IPS-11a (cell line): ENCODE data around the gene EFL1.
"Not testable (repeated sequence)": the region's sequence is repeated elsewhere in the genome, so short reads cannot be mapped to it uniquely, and the experiment has no call there.

Experiments used
- H3K4me3 ChIP-seq: one replicate; pipeline ENCODE4 v1.5.1; 2013; ENCODE audit warnings: low read depth, low read length, control low read depth

The EFL1 gene

DNA sequence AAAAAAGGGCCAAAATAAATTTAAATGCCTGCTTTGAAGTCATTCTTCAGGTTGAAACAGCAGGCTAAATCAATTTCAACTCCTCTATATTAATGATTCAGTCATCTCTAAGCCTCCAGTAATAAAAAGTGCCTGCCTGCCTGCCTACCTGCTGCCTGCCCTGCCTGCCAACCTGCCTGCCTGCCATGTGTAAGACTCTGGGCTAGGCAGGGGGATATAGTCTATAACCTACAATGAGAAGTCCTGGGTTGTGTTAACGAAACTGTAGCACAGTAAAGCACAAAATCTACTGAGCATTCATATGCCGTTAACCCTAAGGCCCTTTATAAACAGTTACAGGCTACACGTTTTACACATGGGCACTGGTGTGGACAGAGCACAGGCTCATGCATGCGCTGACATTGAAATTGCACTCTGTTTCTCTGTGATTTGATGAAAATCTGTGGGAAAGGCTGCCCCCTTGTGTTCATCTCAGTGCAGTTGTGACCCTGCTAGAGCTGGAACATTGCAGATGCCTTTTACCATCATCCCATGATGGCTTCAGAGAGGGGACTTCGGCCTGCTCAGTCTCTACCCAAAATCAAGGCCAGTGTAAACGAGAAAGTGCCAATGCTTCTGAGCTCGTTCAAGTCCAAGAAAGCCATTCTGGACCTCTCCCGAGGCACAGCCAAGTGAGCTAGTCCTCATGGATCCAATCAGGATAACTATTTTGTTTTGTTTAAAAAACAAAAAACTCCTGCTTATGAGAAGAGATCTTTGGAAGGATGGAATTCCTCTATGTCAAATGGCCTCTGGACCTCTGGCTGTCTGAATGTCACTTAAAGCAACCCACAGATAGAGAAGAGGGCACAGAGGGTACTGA, 64.6 kb downstream of the EFL1 start:
- H3K4me3 ChIP-seq = no peak overlapping the region

- no peak overlapping the region for H3K4me3 ChIP-seq
Measured at GRCh38 chr15:82196353-82196752, 66.2 kb downstream of the EFL1 start.

DNA sequence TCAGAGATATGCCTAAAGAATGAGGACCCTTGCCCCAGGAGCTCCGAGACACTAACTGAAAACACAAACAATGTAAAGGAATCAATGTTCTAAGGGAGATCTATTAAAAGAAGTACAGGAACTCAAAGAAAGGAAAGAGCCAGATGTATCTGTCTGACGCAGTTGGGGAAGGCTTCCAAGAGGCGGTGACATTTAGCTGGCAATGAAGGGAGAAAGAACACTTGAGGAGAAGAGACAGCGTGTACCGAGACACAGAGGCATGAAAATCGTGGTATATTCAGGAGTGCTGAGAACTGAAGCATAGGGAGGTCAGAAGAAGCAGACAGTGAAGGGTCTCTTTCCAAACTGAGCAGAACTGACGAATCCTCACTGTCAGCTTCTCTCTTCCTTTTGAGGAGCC, 66.7 kb downstream of the EFL1 start:
- not testable (repeated sequence) for H3K4me3 ChIP-seq

GRCh38 chr15:82194488-82194887, 68.0 kb downstream of the EFL1 start:
- not testable (repeated sequence) for H3K4me3 ChIP-seq

DNA sequence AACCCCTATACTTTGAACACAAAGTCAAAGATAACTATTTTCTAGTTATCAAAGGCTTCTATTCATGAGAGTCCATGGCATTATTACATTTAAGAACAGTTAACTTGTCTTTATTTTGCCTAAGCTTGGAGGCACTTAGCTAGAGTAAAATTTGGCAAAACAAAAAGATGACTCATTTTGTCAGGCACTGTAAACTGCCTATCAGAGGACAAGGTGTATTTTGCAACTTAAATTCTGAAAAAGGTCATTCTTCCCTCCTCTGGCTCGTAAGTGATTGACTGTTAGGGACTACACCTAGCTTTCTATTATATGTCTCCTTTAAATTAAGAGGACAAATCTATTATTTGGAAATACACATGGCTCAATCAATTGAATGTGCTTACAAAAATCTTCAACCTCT, 69.1 kb downstream of the EFL1 start:
- H3K4me3 ChIP-seq = not testable (repeated sequence)

- H3K4me3 ChIP-seq = not testable (repeated sequence)
Measured at GRCh38 chr15:82192394-82192793, 70.1 kb downstream of the EFL1 start.

DNA sequence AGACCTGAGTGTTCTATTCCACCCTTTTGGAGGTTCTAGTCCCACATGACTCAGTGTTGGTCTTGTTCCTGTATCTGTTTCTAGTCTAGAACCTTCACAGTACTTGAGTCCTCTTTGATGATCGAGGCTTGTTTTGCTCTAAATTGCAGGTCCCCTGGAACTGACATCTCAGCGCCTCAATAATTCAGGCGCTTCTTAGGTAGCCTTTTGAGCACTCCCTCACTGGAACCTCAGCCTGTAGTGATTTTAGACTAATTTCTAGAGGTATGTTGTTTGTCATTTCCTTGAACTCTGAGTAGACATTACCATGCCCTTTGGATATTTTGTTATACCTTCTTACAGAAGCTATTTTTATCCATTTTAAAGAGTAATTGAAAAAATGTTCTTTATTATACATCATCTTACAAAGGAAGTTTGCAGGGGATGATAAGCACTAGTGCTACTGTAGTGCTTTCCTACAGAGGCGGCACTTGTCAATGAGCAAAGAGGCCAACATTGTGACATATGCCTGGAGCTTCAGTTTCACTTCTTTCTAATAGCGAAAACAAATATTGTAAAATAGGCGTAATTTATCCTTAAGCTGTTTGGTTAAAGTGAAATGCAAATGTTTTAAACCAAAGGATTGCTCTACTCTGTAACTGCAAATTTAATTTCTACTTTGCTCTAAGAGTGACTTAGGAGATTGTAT, 75.7 kb downstream of the EFL1 start:
- no peak overlapping the region for H3K4me3 ChIP-seq

- H3K4me3 ChIP-seq = no peak overlapping the region
Measured at GRCh38 chr15:82186161-82186560, 76.4 kb downstream of the EFL1 start.

GRCh38 chr15:82184776-82185175, 77.8 kb downstream of the EFL1 start:
- no peak overlapping the region for H3K4me3 ChIP-seq

GRCh38 chr15:82184355-82184754, 78.2 kb downstream of the EFL1 start:
- no peak overlapping the region for H3K4me3 ChIP-seq

DNA sequence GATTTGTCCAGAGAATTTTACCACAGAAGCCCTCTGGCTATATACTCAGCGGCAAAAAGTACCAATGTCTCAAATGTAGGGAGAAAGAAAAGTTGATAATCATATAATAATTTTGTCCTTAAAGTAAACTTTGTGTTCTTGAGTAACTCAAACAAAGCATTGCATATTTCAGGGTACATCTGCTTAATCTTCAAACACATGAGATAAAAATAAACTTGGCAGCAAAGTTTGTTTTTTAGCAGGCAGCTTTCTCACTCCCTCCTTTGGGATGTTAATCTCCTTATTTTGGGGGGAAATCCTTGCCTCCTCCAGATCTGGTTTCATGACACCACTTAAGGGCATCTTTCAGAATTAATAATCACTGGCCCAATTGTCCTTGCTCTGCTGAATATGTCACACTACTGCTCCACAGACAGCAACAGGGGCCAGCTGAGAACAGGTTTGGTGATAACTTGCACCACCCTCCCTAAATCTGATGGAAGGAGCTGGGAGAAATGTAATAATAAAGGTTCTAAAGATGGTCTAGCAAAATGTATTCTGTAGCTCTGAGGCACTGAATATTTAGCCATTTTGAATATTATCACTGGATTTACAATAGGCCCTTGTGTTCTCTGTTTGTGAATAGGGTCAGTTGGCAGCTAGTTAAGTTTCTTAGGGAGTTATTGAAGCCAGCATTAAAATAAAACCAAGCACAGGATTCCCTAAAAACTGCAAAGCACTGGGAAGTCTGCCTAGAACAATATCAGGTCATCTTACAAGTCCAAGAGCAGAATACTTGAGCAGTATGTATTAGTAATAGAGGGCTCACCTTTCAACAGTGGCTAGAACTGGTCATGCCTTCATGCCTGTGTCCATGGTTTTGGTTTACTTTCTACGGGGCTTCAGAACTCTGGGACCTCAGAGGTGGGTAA, 79.2 kb downstream of the EFL1 start:
- no peak overlapping the region for H3K4me3 ChIP-seq

DNA sequence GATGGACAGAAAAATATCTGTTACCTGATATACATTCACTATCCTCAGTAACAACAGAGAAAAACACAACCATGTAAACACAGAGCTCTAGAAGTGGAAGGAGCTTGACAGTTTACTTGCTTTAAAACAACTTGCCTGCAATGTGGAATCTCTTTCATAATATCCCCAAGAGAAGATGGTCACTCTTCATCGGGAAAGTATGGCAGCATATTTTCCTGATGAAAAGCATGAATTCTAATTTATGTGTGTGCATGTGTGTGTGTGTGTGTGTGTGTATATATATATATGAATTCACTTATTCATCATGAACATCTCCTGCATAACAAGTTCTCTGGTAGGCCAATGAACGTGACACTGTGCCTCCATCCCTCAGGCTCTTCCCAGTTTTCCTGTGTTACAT, 81.2 kb downstream of the EFL1 start:
- no peak overlapping the region for H3K4me3 ChIP-seq

DNA sequence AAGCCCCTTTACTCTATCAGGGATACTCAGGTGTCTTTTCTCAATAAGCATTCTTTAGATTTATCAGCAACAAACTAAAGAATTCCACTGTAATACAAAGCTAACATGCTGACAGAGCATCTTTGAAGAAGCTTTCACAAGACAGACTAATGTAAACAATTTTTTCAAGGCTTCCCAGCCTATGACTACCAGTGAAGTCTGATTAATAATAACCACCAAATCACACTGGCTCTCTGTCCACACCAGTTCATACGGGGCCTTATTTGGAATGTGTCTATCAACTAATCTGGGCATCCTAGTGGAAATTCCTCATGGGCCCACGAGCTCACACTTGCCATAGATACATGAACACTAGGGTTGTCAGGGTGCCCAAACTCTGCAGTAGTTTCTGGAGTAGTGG, 84.5 kb downstream of the EFL1 start:
- no peak overlapping the region for H3K4me3 ChIP-seq

DNA sequence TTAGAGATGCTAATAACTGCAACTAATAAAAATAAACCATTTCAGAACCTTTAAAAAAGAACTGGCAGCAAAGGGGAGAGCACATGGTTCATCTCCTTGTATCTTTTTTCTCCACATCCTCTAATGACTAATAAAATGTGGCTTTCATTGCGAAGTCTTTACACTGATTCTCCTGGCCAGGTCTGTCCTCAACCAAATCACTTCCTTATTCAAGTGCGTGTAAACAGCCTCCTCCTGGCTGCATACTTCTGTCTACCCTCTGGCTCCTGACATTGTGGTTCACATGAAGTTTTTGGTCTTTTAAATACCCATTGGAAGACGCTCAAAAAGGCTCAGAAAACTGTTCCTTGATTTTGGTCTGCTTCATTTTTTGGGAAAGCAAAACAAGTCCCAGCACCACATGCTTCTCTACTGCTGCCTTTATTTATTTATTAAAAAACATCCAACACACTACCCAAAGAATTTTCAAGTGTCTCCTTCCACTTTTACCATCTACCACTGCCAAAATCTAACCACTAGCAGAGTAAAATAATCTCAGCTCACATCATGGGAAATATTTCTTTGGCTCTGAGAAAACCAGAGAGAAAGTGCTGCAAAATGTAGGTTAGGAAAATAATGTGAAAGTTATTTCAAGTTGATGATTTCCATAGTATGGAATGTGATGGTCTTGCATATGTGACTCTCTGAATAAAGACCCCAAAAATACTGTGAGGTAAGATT, 85.1 kb downstream of the EFL1 start:
- H3K4me3 ChIP-seq = no peak overlapping the region

DNA sequence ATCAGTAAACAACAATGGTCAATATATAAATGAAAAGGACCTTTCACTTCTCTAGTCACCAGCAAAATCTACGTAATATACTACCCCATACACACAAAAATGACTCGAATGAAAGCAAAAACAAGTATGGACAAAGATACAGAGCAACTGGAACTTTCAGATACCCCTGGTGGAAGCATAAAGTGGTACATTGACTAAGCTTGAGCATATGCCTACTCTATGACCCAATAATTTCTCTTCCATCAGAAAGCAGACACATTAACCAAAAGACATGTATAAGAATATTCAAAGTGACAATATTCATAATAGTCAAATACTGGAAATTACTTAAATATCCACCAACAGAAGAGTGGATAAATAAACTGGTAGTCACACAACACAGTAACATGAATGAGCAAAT, 86.0 kb downstream of the EFL1 start:
- H3K4me3 ChIP-seq = no peak overlapping the region

- no peak overlapping the region for H3K4me3 ChIP-seq
Measured at GRCh38 chr15:82174471-82175235, 87.9 kb downstream of the EFL1 start.

DNA sequence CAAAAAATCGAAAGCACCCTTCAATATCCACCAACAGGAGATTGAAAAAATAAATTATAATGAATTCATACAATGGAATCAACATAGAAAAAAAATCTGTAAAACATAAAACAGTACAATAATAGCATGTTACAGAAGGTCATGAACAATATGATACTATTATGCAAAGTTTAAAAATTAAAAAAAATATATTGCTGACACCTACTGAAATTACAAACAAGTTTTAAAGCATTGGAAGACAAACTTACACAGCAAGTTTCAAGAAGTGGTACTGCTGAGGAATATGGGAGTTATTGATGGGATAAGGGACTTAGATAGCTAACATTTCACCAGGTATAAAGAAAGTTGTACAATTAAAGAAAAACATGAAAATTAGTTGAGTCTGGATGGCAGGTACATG, 89.4 kb downstream of the EFL1 start:
- H3K4me3 ChIP-seq = no peak overlapping the region

GRCh38 chr15:82172506-82172905, 90.0 kb downstream of the EFL1 start:
- no peak overlapping the region for H3K4me3 ChIP-seq

- H3K4me3 ChIP-seq = no peak overlapping the region
Measured at GRCh38 chr15:82168757-82169156, 93.8 kb downstream of the EFL1 start.

- H3K4me3 ChIP-seq = no peak overlapping the region
Measured at GRCh38 chr15:82168296-82168695, 94.2 kb downstream of the EFL1 start.
